GM12891 (cell line): ENCODE data around the gene GABBR1.

Source experiments
- POLR2A ChIP-seq: IDR thresholded peaks from 2 replicates; pipeline ENCODE4 v1.6.1; 2011; ENCODE audit warnings: low read depth, low read length, control low read depth
- TAF1 ChIP-seq: IDR thresholded peaks from 2 replicates; pipeline ENCODE4 v1.6.1; 2011; ENCODE audit warnings: low read depth, low read length, control low read depth

DNA sequence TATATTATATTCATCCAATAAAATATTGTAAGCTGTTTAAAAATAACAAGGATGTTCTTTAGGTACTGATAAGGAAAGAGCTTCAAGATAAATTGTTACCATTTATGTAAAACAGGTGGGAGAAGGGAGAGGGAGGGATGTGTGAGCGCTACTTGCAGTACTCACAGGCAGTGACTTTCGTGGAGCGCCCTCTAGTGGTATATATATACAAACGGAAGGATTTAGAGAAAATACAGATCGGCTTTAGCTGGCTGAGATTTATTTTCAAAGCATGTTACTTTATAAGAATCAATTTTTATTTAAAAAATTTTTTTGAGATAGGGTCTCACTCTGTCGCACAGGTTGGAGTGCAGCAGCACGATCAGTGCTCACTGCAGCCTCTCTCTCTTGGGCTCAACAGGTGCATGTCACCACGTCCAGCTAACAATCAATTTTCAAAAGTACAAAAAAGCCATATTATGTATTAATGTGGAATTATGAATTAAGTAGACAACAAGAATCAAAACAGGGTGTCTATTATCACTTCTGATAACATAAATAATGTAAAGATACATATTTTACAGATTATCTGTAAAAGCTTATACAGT, 20.6 kb upstream of the GABBR1 start:
- TF ChIP-seq POLR2A (no peak), TAF1 (no peak)
